B cell (primary cell): Measurements from ENCODE around the gene TSTD1. TPM values are rescaled to one million over a fixed set of nuclear protein-coding genes. Genes with fewer than 3 reads are reported as not detected.
A peak's percentile ranks its signal among the peaks of the same experiment; 100 is the strongest.
"Not testable (repeated sequence)": the region's sequence is repeated elsewhere in the genome, so short reads cannot be mapped to it uniquely, and the experiment has no call there.

Source experiments
- ATAC-seq: fragments of 200-7000 bp; cut with Tn5 transposase; one replicate; pipeline ENCODE4 v1.10.0; 2021; ENCODE audit warnings: low read depth, mild to moderate bottlenecking, moderate number of reproducible peaks, moderate library complexity
- CTCF ChIA-PET: fragments of 350-600 bp; sonication (Branson Sonifier 250); formaldehyde crosslinking; loops from one replicate; lab custom pipeline; 2021; ENCODE audit warnings: antibody characterized with exemption, inconsistent platforms; lab: Charles Lee
- POLR2A ChIA-PET: fragments of 350-600 bp; sonication (Branson Sonifier 250); formaldehyde crosslinking; loops from one replicate; lab custom pipeline; 2021; ENCODE audit warnings: antibody characterized with exemption; lab: Charles Lee
- DNase-seq: peaks from one replicate; pipeline ENCODE4 v3.0.0; 2013
- H2AFZ ChIP-seq: 2 replicates; pipeline ENCODE4 v1.6.1; 2012; ENCODE audit warnings: mild to moderate bottlenecking, low read depth, low read length; ENCODE audit not compliant: insufficient read depth, poor library complexity, severe bottlenecking
- H3K27ac ChIP-seq, 2 donors: 1 replicate in 1 of 2; 2 replicates in 1 of 2; pipeline ENCODE4 v1.5.1; 2012 to 2013; ENCODE audit warnings: low read length in 2 of 2, mild to moderate bottlenecking in 2 of 2, moderate library complexity in 1 of 2
- H3K27me3 ChIP-seq, 4 experiments: fragments of 200-600 bp in 1 of 4; sonication (generic) in 1 of 4; replicated peaks in 1 of 4; 1 replicate in 2 of 4; 2 replicates in 2 of 4; pipeline versions ENCODE4 v1.6.1 to v1.7.0; 2013 to 2016; ENCODE audit warnings: low read length in 3 of 4, mild to moderate bottlenecking in 2 of 4, mixed read lengths in 1 of 4, moderate library complexity in 1 of 4; ENCODE audit not compliant: insufficient read depth in 4 of 4, control insufficient read depth in 3 of 4; ENCODE audit errors: control extremely low read depth in 1 of 4
- H3K36me3 ChIP-seq, 2 experiments: replicated peaks in 1 of 2; 1 replicate in 1 of 2; 2 replicates in 1 of 2; pipeline versions ENCODE4 v1.6.1 to v1.7.1; 2013; ENCODE audit warnings: low read length in 1 of 2; ENCODE audit not compliant: insufficient read depth in 2 of 2, control insufficient read depth in 1 of 2; ENCODE audit errors: control extremely low read depth in 1 of 2, extremely low read depth in 1 of 2
- H3K4me1 ChIP-seq, 2 donors: fragments of 200-600 bp in 1 of 2; sonication (generic) in 1 of 2; 1 replicate in 1 of 2; 2 replicates in 1 of 2; pipeline versions ENCODE4 v1.5.1 to v1.6.1; 2013 to 2017; ENCODE audit warnings: low read length in 2 of 2; ENCODE audit not compliant: control insufficient read depth in 2 of 2, insufficient read depth in 2 of 2
- H3K4me2 ChIP-seq: replicated peaks from 2 replicates; pipeline ENCODE3; 2012; ENCODE audit warnings: mild to moderate bottlenecking, low read depth, low read length; ENCODE audit not compliant: poor library complexity, severe bottlenecking
- H3K4me3 ChIP-seq, 5 experiments: fragments of 200-600 bp in 1 of 5; sonication (generic) in 1 of 5; 1 replicate in 3 of 5; 2 replicates in 2 of 5; pipeline versions ENCODE4 v1.5.1 to v1.7.0; 2011 to 2016; ENCODE audit warnings: low read length in 4 of 5, mild to moderate bottlenecking in 4 of 5, low read depth in 2 of 5, control low read depth in 1 of 5, moderate library complexity in 1 of 5; ENCODE audit not compliant: insufficient read depth in 1 of 5; ENCODE audit errors: control extremely low read depth in 1 of 5, extremely low read depth in 1 of 5
- H3K79me2 ChIP-seq: fragments of 200-600 bp; sonication (generic); one replicate; pipeline ENCODE4 v1.6.0; 2016; ENCODE audit warnings: low read length; ENCODE audit not compliant: control insufficient read depth, insufficient read depth
- H3K9ac ChIP-seq: fragments of 200-600 bp; sonication (generic); 2 replicates; pipeline ENCODE4 v1.6.1; 2017; ENCODE audit warnings: mild to moderate bottlenecking, low read length, moderate library complexity
- H3K9me3 ChIP-seq, 3 donors: one replicate each; pipeline versions ENCODE4 v1.6.1 to v1.7.1; 2013; ENCODE audit warnings: low read length in 2 of 3; ENCODE audit not compliant: control insufficient read depth in 2 of 3, insufficient read depth in 1 of 3; ENCODE audit errors: control extremely low read depth in 1 of 3
- H4K20me1 ChIP-seq: 2 replicates; pipeline ENCODE4 v1.6.0; 2012; ENCODE audit warnings: mild to moderate bottlenecking, low read length; ENCODE audit not compliant: insufficient read depth, control insufficient read depth, poor library complexity, severe bottlenecking
- H3K27ac Mint-ChIP-seq: one replicate; pipeline ENCODE4 v1.8.0; 2021; ENCODE audit warnings: mixed read lengths
- H3K27me3 Mint-ChIP-seq: one replicate; pipeline ENCODE4 v1.8.0; 2021; ENCODE audit warnings: mixed read lengths
- H3K4me1 Mint-ChIP-seq: one replicate; pipeline ENCODE4 v1.8.0; 2021; ENCODE audit warnings: mixed read lengths
- H3K4me3 Mint-ChIP-seq: one replicate; pipeline ENCODE4 v1.8.0; 2021; ENCODE audit warnings: mixed read lengths
- H3K9me3 Mint-ChIP-seq: one replicate; pipeline ENCODE4 v1.8.0; 2022; ENCODE audit warnings: mixed read lengths; ENCODE audit not compliant: insufficient read depth
- EZH2 ChIP-seq: IDR thresholded peaks from 2 replicates; pipeline ENCODE4 v1.6.1; 2012; ENCODE audit warnings: borderline replicate concordance, low read depth, mild to moderate bottlenecking, moderate library complexity, low read length; ENCODE audit not compliant: insufficient read depth, poor library complexity, severe bottlenecking
- WGBS: methylation state at CpG from one replicate; pipeline ENCODE4 v1.1.5; 2013; ENCODE audit warnings: missing lambda C conversion rate; ENCODE audit not compliant: insufficient coverage; 5-methylcytosine and 5-hydroxymethylcytosine counted together
- intact Hi-C: fragments of 100-400 bp; cut with micrococcal nuclease; formaldehyde crosslinking; loops from one replicate; pipeline ENCODE4 v1.10.0; 2022
- polyA plus RNA-seq: library from polyadenylated mRNA; depleted of rRNA; stranded (reverse); fragments of >200 nt; gene quantifications from 2 replicates; pipeline ENCODE4 v1.2.3, GENCODE V29; 2012
- total RNA-seq, 2 donors: library from RNA; stranded (reverse); fragments of 120-200 nt in 1 of 2; gene quantifications; 1 replicate in 1 of 2; 2 replicates in 1 of 2; pipeline versions ENCODE4 v1.2.3 to v1.2.4, GENCODE V29; 2013 to 2022
- TF ChIP-seq, protein P1 (sequence below): fragments of 200-600 bp; IDR thresholded peaks from one replicate; pipeline ENCODE4 v1.8.0; 2022; ENCODE audit warnings: antibody characterized with exemption, mild to moderate bottlenecking

The TSTD1 gene
- total and polyA plus RNA-seq, 2 donors (not counting 1 experiment from before 2014, with no cell fraction given), result 85.6 to 242 TPM

DNA sequence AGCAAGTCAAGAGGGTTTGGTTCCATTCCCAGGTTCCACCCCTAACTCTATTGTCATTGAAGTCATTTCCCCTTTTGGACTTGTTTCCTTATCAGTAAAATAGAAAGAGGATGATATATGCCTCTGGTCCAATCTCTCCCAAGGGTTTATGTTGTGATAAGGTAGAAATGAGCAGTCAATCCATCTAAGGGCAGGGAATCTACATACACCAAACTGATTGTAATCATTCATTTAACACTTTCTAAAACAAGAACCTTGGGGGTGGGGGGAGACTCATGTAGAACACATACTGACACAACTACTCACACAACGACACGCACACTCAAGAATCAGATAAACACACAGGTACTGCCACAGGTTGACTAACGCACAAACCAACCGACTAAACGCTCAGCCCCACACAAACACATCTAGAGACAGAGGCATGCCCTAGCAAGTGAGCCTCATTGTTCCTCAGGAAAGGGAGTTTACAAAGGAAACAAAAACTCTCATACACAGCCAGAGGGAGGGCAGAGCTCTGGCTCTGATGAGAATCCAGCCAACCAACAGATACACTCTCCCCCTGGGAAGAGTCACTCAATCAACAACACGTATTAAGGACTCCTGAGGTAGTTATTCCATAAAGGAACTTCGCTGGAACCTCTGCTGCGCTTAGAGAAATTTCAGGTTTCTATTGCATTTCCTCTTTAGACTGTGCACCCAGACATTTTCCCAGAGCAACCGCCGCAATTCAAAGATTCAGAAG lies 18.8 kb downstream of the TSTD1 start:
- peaks cover 22 to 23% of the 10 kb centered on the region in 2 donors for H3K4me1 ChIP-seq
- H3K4me2 ChIP-seq, result peak overlapping the region; percentile 99
- Mint-ChIP-seq H3K27me3 (no peaks in the 10 kb centered on the region), H3K27ac (peak overlapping the region; percentile 91), H3K4me3 (peak overlapping the region; percentile 96), H3K4me1 (peaks cover 26% of the 10 kb centered on the region), H3K9me3 (no peaks in the 10 kb centered on the region)
- ChIA-PET POLR2A (interaction anchor here (0.5 to 1.9 kb wide), 5 partner anchors 18 to 51 kb away, joined by 3 to 20 read pairs (median 6); partner anchors contain the start of genes TSTD1 and USF1), CTCF (interaction anchor here (0.9 to 3.6 kb wide), 12 partner anchors 15 to 127 kb away, joined by 3 to 24 read pairs (median 5); partner anchors contain the start of genes ARHGAP30, ITLN2, KLHDC9 and USF1)
- DNase-seq (no peak), ATAC-seq (no peak)
- H3K9ac ChIP-seq, result peak overlapping the region; percentile 80
- H3K27ac ChIP-seq, result peak overlapping the region; percentile 52 to 85
- H4K20me1 ChIP-seq, result no peaks in the 10 kb centered on the region
- 20% methylated on average over 10 of the region's 10 CpGs for WGBS
- no peaks in the 10 kb centered on the region for H3K9me3 ChIP-seq
- H3K4me3 ChIP-seq, result peak overlapping the region; percentile 65 to 83 (median 81)
- no peaks in the 10 kb centered on the region for H3K36me3 ChIP-seq
- H3K79me2 ChIP-seq, result peaks cover 5% of the 10 kb centered on the region
- TF ChIP-seq EZH2, result no peak
- TF ChIP-seq, protein P1, sequence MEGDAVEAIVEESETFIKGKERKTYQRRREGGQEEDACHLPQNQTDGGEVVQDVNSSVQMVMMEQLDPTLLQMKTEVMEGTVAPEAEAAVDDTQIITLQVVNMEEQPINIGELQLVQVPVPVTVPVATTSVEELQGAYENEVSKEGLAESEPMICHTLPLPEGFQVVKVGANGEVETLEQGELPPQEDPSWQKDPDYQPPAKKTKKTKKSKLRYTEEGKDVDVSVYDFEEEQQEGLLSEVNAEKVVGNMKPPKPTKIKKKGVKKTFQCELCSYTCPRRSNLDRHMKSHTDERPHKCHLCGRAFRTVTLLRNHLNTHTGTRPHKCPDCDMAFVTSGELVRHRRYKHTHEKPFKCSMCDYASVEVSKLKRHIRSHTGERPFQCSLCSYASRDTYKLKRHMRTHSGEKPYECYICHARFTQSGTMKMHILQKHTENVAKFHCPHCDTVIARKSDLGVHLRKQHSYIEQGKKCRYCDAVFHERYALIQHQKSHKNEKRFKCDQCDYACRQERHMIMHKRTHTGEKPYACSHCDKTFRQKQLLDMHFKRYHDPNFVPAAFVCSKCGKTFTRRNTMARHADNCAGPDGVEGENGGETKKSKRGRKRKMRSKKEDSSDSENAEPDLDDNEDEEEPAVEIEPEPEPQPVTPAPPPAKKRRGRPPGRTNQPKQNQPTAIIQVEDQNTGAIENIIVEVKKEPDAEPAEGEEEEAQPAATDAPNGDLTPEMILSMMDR, result no peak
- intact Hi-C loops, result loop anchor here (2.0 to 5.0 kb wide), 2 partner anchors 19 to 77 kb away; partner anchors contain the start of genes KLHDC9 and TSTD1
- no peaks in the 10 kb centered on the region for H3K27me3 ChIP-seq
- H2AFZ ChIP-seq, result peak overlapping the region; percentile 72

DNA sequence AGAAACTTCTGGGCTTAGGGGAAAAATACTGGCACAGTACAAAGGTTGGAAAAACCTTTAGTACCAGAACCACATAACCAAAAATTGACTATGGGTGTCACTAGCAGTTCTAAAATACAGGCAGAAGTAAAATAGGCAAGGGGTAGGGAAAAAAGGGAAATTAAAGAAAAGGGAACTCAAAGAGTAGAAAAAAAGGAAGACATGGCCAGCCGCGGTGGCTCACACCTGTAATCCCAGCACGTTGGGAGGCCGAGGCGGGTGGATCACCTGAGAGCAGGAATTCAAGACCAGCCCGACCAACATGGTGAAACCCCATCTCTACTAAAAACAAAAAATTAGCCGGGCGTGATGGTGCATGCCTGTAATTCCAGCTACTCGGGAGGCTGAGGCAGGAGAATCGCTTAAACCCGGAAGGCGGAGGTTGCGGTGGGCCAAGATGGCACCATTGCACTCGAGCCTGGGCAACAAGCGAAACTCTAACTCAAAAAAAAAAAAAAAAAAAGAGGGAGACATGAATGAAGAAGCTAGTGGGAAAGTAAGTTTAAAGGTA lies 19.6 kb downstream of the TSTD1 start:
- H3K9me3 Mint-ChIP-seq, H3K4me2 ChIP-seq, intact Hi-C loops, ATAC-seq, H3K36me3 ChIP-seq, DNase-seq, H2AFZ ChIP-seq, H3K27ac Mint-ChIP-seq, H3K9ac ChIP-seq, H3K27me3 Mint-ChIP-seq, H3K9me3 ChIP-seq, H3K27me3 ChIP-seq, H3K27ac ChIP-seq, H4K20me1 ChIP-seq, H3K79me2 ChIP-seq: not testable (repeated sequence)
- ChIA-PET POLR2A (interaction anchor here (0.6 to 0.9 kb wide), 2 partner anchors 24 to 113 kb away, joined by 5 read pairs; partner anchors contain the start of gene DEDD), CTCF (interaction anchor here (1.4 to 3.6 kb wide), 3 partner anchors 22 to 68 kb away, joined by 4 to 22 read pairs (median 5); partner anchors contain the start of gene USF1)
- Mint-ChIP-seq H3K4me3 (peak overlapping the region; percentile 96), H3K4me1 (peaks cover 27% of the 10 kb centered on the region)
- Histone ChIP-seq H3K4me1 (peaks cover 23 to 25% of the 10 kb centered on the region in 2 donors), H3K4me3 (peak overlapping the region in 1 of 5 experiments; percentile 67)
- 65% methylated on average over 13 of the region's 15 CpGs for WGBS
